ENCODE results near the gene DNAJB6.

DNAJB6 gene

GRCh38 chr7:157429680-157430224 lies 92.9 kb downstream of the DNAJB6 start:
- no peak for DNase-seq

- DNase-seq, result no peak
Observed at GRCh38 chr7:157430721-157431120, 93.9 kb downstream of the DNAJB6 start.

- no peak for DNase-seq
Observed at GRCh38 chr7:157431173-157431950, 94.6 kb downstream of the DNAJB6 start.

- DNase-seq, result no peak
Observed at GRCh38 chr7:157431951-157432540, 95.2 kb downstream of the DNAJB6 start.

GRCh38 chr7:157432541-157432956 lies 95.7 kb downstream of the DNAJB6 start:
- DNase-seq, result peak; percentile 52 to 59

- DNase-seq, result peak; percentile 49 to 61
Observed at GRCh38 chr7:157432957-157433576, 96.3 kb downstream of the DNAJB6 start.

GRCh38 chr7:157433628-157434027 lies 96.8 kb downstream of the DNAJB6 start:
- DNase-seq, result no peak

GRCh38 chr7:157434231-157434630 lies 97.4 kb downstream of the DNAJB6 start:
- DNase-seq, result no peak

- no peak for DNase-seq
Observed at GRCh38 chr7:157434701-157435100, 97.9 kb downstream of the DNAJB6 start.

- no peak for DNase-seq
Observed at GRCh38 chr7:157436076-157436475, 99.3 kb downstream of the DNAJB6 start.

GRCh38 chr7:157436763-157437480 lies 100.1 kb downstream of the DNAJB6 start:
- DNase-seq, result no peak

- DNase-seq, result no peak
Observed at GRCh38 chr7:157437519-157438061, 100.8 kb downstream of the DNAJB6 start.

GRCh38 chr7:157438121-157439025 lies 101.6 kb downstream of the DNAJB6 start:
- DNase-seq, result no peak

- no peak for DNase-seq
Observed at GRCh38 chr7:157439149-157439548, 102.3 kb downstream of the DNAJB6 start.

- no peak for DNase-seq
Observed at GRCh38 chr7:157439761-157440160, 103.0 kb downstream of the DNAJB6 start.

GRCh38 chr7:157440346-157441022 lies 103.7 kb downstream of the DNAJB6 start:
- no peak for DNase-seq

GRCh38 chr7:157441023-157441399 lies 104.2 kb downstream of the DNAJB6 start:
- no peak for DNase-seq

- no peak for DNase-seq
Observed at GRCh38 chr7:157442456-157442855, 105.7 kb downstream of the DNAJB6 start.

GRCh38 chr7:157442993-157443831 lies 106.4 kb downstream of the DNAJB6 start:
- no peak for DNase-seq
